Measurements from ENCODE around the gene GRM1. TPM values are rescaled to one million over a fixed set of nuclear protein-coding genes. Genes with fewer than 3 reads are reported as not detected.

Gene GRM1
- total and polyA plus RNA-seq, 4 donors: 0.02 to 0.12 (median 0.06) TPM

GRCh38 chr6:146305951-146306350 is 277.1 kb downstream of the GRM1 start:
- Histone ChIP-seq H3K9me3 (ENCODE audit: control insufficient read depth in 4 of 4, insufficient read depth in 3 of 4, low read length in 3 of 4) (no peaks in the 10 kb centered on the region), H3K36me3 (ENCODE audit: control insufficient read depth in 4 of 4, insufficient read depth in 4 of 4, low read length in 4 of 4) (no peaks in the 10 kb centered on the region), H3K4me3 (no peak overlapping the region), H3K9ac (ENCODE audit: insufficient read depth in 1 of 2, low read length in 2 of 2) (no peak overlapping the region), H3K4me1 (ENCODE audit: control insufficient read depth in 5 of 5, insufficient read depth in 5 of 5, low read length in 5 of 5) (peaks cover 0 to 9% (median 0%) of the 10 kb centered on the region in 5 donors), H3K27me3 (ENCODE audit: control insufficient read depth in 3 of 3, insufficient read depth in 3 of 3, low read length in 2 of 3) (no peaks in the 10 kb centered on the region), H3K27ac (ENCODE audit: low read depth in 1 of 2, low read length in 1 of 2) (no peak overlapping the region)
- ATAC-seq (ENCODE audit: insufficient read depth, low FRiP score) (no peak), DNase-seq (no peak)
- no peak for TF ChIP-seq CTCF (IDR thresholded peaks at IDR 0.05; ENCODE audit: control extremely low read depth, extremely low read depth)
- 39 to 68% methylated on average over 3 of the region's 3 CpGs for WGBS, 2 donors

DNA sequence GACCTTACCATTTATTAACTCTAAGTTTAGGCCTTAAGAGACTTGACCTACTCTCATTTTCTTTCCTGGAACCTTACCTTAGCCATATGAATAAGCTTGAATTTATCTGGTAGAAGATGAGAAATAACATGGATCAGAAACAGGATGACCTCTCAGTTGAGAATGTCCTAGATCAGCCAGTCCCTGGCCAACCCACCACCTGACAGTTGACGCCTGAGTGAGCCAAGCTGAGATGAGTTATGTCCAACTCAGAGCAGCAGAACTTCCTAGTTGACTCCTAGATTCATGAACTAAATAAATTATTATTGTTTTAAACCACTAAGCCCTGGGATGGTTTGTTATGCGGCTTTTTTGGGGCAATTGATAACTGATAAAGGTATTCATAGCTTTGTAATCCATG is 281.8 kb downstream of the GRM1 start:
- Histone ChIP-seq H3K4me3 (no peak overlapping the region), H3K27me3 (ENCODE audit: control insufficient read depth in 3 of 3, insufficient read depth in 3 of 3, low read length in 2 of 3) (no peaks in the 10 kb centered on the region), H3K9ac (ENCODE audit: insufficient read depth in 1 of 2, low read length in 2 of 2) (no peak overlapping the region), H3K4me1 (ENCODE audit: control insufficient read depth in 5 of 5, insufficient read depth in 5 of 5, low read length in 5 of 5) (no peaks in the 10 kb centered on the region), H3K27ac (ENCODE audit: low read depth in 1 of 2, low read length in 1 of 2) (no peak overlapping the region), H3K36me3 (ENCODE audit: control insufficient read depth in 4 of 4, insufficient read depth in 4 of 4, low read length in 4 of 4) (no peaks in the 10 kb centered on the region), H3K9me3 (ENCODE audit: control insufficient read depth in 4 of 4, insufficient read depth in 3 of 4, low read length in 3 of 4) (no peaks in the 10 kb centered on the region)
- WGBS, 2 donors: 92 to 93% methylated on average over 2 of the region's 2 CpGs
- no peak for TF ChIP-seq CTCF (IDR thresholded peaks at IDR 0.05; ENCODE audit: control extremely low read depth, extremely low read depth)
- no peak for ATAC-seq (ENCODE audit: insufficient read depth, low FRiP score)
- DNase-seq: no peak

GRCh38 chr6:146311079-146311478 is 282.2 kb downstream of the GRM1 start:
- Histone ChIP-seq H3K4me3 (no peak overlapping the region), H3K27me3 (ENCODE audit: control insufficient read depth in 3 of 3, insufficient read depth in 3 of 3, low read length in 2 of 3) (no peaks in the 10 kb centered on the region), H3K9me3 (ENCODE audit: control insufficient read depth in 4 of 4, insufficient read depth in 3 of 4, low read length in 3 of 4) (no peaks in the 10 kb centered on the region), H3K36me3 (ENCODE audit: control insufficient read depth in 4 of 4, insufficient read depth in 4 of 4, low read length in 4 of 4) (no peaks in the 10 kb centered on the region), H3K9ac (ENCODE audit: insufficient read depth in 1 of 2, low read length in 2 of 2) (no peak overlapping the region), H3K27ac (ENCODE audit: low read depth in 1 of 2, low read length in 1 of 2) (no peak overlapping the region), H3K4me1 (ENCODE audit: control insufficient read depth in 5 of 5, insufficient read depth in 5 of 5, low read length in 5 of 5) (no peaks in the 10 kb centered on the region)
- DNase-seq (no peak), ATAC-seq (ENCODE audit: insufficient read depth, low FRiP score) (no peak)
- no peak for TF ChIP-seq CTCF (IDR thresholded peaks at IDR 0.05; ENCODE audit: control extremely low read depth, extremely low read depth)
- 77 to 81% methylated on average over 2 of the region's 2 CpGs for WGBS, 2 donors

- Histone ChIP-seq H3K27ac (ENCODE audit: low read depth in 1 of 2, low read length in 1 of 2) (no peak overlapping the region), H3K4me3 (no peak overlapping the region), H3K4me1 (ENCODE audit: control insufficient read depth in 5 of 5, insufficient read depth in 5 of 5, low read length in 5 of 5) (no peaks in the 10 kb centered on the region), H3K9me3 (ENCODE audit: control insufficient read depth in 4 of 4, insufficient read depth in 3 of 4, low read length in 3 of 4) (no peaks in the 10 kb centered on the region), H3K27me3 (ENCODE audit: control insufficient read depth in 3 of 3, insufficient read depth in 3 of 3, low read length in 2 of 3) (no peaks in the 10 kb centered on the region), H3K9ac (ENCODE audit: insufficient read depth in 1 of 2, low read length in 2 of 2) (no peak overlapping the region), H3K36me3 (ENCODE audit: control insufficient read depth in 4 of 4, insufficient read depth in 4 of 4, low read length in 4 of 4) (no peaks in the 10 kb centered on the region)
- 91% methylated on average over 2 of the region's 2 CpGs for WGBS, 2 donors
- DNase-seq (no peak), ATAC-seq (ENCODE audit: insufficient read depth, low FRiP score) (no peak)
- TF ChIP-seq CTCF (IDR thresholded peaks at IDR 0.05; ENCODE audit: control extremely low read depth, extremely low read depth): no peak
Observed at GRCh38 chr6:146312608-146313007, 283.7 kb downstream of the GRM1 start.

Data from lung (tissue), 12 donors.